Muscle layer of colon (tissue), 2 donors: ENCODE results near the gene IRF2.

ENCODE experiments used
- H3K27ac ChIP-seq: one replicate; pipeline ENCODE4 v1.7.0; 2013; ENCODE audit warnings: low read depth, mild to moderate bottlenecking, low read length, moderate library complexity
- H3K27me3 ChIP-seq, 2 donors: one replicate each; pipeline ENCODE4 v1.7.0; 2013; ENCODE audit warnings: low read length in 2 of 2, mild to moderate bottlenecking in 2 of 2; ENCODE audit not compliant: insufficient read depth in 2 of 2, control insufficient read depth in 1 of 2
- H3K36me3 ChIP-seq: one replicate; pipeline ENCODE4 v1.7.0; 2013; ENCODE audit warnings: mild to moderate bottlenecking, low read length; ENCODE audit not compliant: insufficient read depth
- H3K4me1 ChIP-seq: one replicate; pipeline ENCODE4 v1.7.0; 2013; ENCODE audit warnings: mild to moderate bottlenecking, low read length; ENCODE audit not compliant: insufficient read depth
- H3K4me3 ChIP-seq, 2 donors: one replicate each; pipeline ENCODE4 v1.7.0; 2013; ENCODE audit warnings: low read length in 2 of 2, low read depth in 1 of 2, mild to moderate bottlenecking in 1 of 2, moderate library complexity in 1 of 2
- H3K9ac ChIP-seq: one replicate; pipeline ENCODE4 v1.7.0; 2013; ENCODE audit warnings: low read length
- H3K9me3 ChIP-seq: one replicate; pipeline ENCODE4 v1.7.0; 2013; ENCODE audit warnings: mild to moderate bottlenecking, low read length
- donor health status: abdominal sarcoma.
- donor health status: Adenocarcinoma of cecum.

The IRF2 gene

GRCh38 chr4:184459413-184459812 is 14.9 kb downstream of the IRF2 start:
- Histone ChIP-seq H3K36me3 (no peaks in the 10 kb centered on the region), H3K4me1 (peaks cover 11% of the 10 kb centered on the region), H3K4me3 (no peak overlapping the region), H3K9ac (no peak overlapping the region), H3K27me3 (no peaks in the 10 kb centered on the region), H3K9me3 (no peaks in the 10 kb centered on the region), H3K27ac (no peak overlapping the region)

DNA sequence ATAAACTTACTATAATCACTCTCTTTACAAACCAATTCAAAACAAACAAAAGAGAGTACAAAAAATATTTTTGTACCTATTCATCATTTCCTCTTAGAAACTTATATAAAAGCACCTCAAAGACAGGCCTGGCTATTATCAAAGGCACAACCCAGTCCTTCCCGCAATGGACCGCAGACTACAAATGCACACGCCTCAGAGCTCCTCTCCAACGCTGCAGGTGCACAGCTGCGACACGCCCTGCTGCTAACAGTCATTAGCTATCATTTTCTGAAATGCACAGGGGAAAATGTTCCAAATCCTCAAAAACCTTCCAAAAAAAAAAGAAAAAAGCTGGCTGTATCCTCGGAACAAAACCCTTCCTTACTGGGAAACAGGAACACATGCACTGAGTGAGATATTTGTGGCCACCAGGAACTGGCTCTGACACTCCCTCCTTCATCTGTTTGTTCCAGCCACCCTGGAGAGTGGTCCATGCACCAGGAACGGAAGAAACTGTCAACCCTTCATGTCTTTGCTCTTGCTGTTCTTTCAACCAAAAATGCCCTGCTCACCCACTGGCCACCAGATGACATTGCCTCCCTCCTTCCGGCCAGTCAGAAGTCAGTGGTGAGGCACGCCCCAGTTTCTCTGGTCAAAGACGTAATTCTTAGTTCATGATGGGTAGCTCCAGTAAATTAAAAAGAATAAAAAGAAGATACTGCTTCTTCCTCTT is 16.7 kb downstream of the IRF2 start:
- no peak overlapping the region for H3K27ac ChIP-seq
- H3K4me3 ChIP-seq = no peak overlapping the region
- no peaks in the 10 kb centered on the region for H3K27me3 ChIP-seq
- no peaks in the 10 kb centered on the region for H3K36me3 ChIP-seq
- no peak overlapping the region for H3K9ac ChIP-seq
- H3K4me1 ChIP-seq = peaks cover 26% of the 10 kb centered on the region
- H3K9me3 ChIP-seq = no peaks in the 10 kb centered on the region

- no peaks in the 10 kb centered on the region for H3K36me3 ChIP-seq
- H3K27me3 ChIP-seq = no peaks in the 10 kb centered on the region
- H3K9ac ChIP-seq = no peak overlapping the region
- no peak overlapping the region for H3K4me3 ChIP-seq
- no peak overlapping the region for H3K27ac ChIP-seq
- peaks cover 37% of the 10 kb centered on the region for H3K4me1 ChIP-seq
- no peaks in the 10 kb centered on the region for H3K9me3 ChIP-seq
These were observed 18.0 kb downstream of the IRF2 start for GRCh38 chr4:184456337-184456736.

DNA sequence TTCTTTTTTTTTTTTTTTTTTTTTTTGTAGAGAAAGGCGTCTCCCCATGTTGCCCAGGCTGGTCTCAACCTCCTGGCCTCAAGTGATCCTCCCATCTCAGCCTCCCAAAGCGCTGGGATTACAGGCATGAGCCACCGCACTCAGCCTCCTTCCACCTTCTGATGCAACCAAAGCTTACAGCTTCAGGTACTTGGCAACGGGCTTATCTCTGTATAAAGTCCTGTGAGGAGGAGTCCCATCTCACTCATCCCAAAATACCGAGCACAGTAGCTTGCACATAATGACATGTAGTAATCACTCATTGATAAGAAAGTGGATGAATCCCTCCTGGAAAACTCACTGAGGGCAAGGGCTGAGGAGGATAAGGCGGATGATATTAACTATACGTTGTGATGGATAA is 19.1 kb downstream of the IRF2 start:
- no peaks in the 10 kb centered on the region for H3K9me3 ChIP-seq
- H3K4me3 ChIP-seq = no peak overlapping the region
- H3K4me1 ChIP-seq = peaks cover 41% of the 10 kb centered on the region
- H3K9ac ChIP-seq = no peak overlapping the region
- no peaks in the 10 kb centered on the region for H3K36me3 ChIP-seq
- no peaks in the 10 kb centered on the region for H3K27me3 ChIP-seq
- no peak overlapping the region for H3K27ac ChIP-seq

- Histone ChIP-seq H3K9ac (no peak overlapping the region), H3K27me3 (no peaks in the 10 kb centered on the region), H3K4me3 (peak overlapping the region in 1 of 2 donors; percentile 9), H3K4me1 (peaks cover 52% of the 10 kb centered on the region), H3K36me3 (no peaks in the 10 kb centered on the region), H3K9me3 (no peaks in the 10 kb centered on the region), H3K27ac (no peak overlapping the region)
These were observed 20.8 kb downstream of the IRF2 start for GRCh38 chr4:184453365-184454160.

DNA sequence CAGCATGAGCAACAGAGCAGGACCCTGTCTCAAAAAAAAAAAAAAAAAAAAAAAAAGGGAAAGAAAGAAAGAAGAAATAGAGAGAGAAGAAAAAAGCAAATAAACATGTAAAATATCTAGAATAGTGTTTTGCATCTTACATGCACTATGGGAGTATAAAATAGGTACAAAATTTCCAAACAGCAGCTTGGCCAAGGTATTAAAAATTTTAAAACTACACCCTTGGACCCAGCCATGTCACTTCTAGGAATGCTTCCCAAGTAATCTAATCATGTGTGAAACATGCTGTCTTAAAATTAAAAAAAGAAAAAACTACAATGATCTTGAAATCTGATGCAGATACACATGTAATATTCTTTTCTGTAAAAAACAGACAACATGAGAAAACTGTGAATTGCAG is 21.6 kb downstream of the IRF2 start:
- H3K27ac ChIP-seq = no peak overlapping the region
- H3K4me1 ChIP-seq = peaks cover 50% of the 10 kb centered on the region
- no peak overlapping the region for H3K4me3 ChIP-seq
- H3K9me3 ChIP-seq = no peaks in the 10 kb centered on the region
- H3K9ac ChIP-seq = no peak overlapping the region
- no peaks in the 10 kb centered on the region for H3K27me3 ChIP-seq
- no peaks in the 10 kb centered on the region for H3K36me3 ChIP-seq

- no peak overlapping the region for H3K9ac ChIP-seq
- no peak overlapping the region for H3K4me3 ChIP-seq
- H3K4me1 ChIP-seq = peaks cover 46% of the 10 kb centered on the region
- no peaks in the 10 kb centered on the region for H3K36me3 ChIP-seq
- no peaks in the 10 kb centered on the region for H3K27me3 ChIP-seq
- no peaks in the 10 kb centered on the region for H3K9me3 ChIP-seq
- no peak overlapping the region for H3K27ac ChIP-seq
These were observed 22.6 kb downstream of the IRF2 start for GRCh38 chr4:184451726-184452125.

GRCh38 chr4:184450743-184451535 is 23.4 kb downstream of the IRF2 start:
- H3K4me1 ChIP-seq = peaks cover 46% of the 10 kb centered on the region
- no peaks in the 10 kb centered on the region for H3K36me3 ChIP-seq
- H3K4me3 ChIP-seq = no peak overlapping the region
- H3K27ac ChIP-seq = no peak overlapping the region
- no peaks in the 10 kb centered on the region for H3K9me3 ChIP-seq
- H3K27me3 ChIP-seq = no peaks in the 10 kb centered on the region
- H3K9ac ChIP-seq = no peak overlapping the region

GRCh38 chr4:184450045-184450444 is 24.3 kb downstream of the IRF2 start:
- H3K36me3 ChIP-seq = no peaks in the 10 kb centered on the region
- no peaks in the 10 kb centered on the region for H3K9me3 ChIP-seq
- no peak overlapping the region for H3K4me3 ChIP-seq
- H3K9ac ChIP-seq = no peak overlapping the region
- H3K4me1 ChIP-seq = peaks cover 48% of the 10 kb centered on the region
- H3K27ac ChIP-seq = peak overlapping the region; percentile 43
- H3K27me3 ChIP-seq = no peaks in the 10 kb centered on the region

DNA sequence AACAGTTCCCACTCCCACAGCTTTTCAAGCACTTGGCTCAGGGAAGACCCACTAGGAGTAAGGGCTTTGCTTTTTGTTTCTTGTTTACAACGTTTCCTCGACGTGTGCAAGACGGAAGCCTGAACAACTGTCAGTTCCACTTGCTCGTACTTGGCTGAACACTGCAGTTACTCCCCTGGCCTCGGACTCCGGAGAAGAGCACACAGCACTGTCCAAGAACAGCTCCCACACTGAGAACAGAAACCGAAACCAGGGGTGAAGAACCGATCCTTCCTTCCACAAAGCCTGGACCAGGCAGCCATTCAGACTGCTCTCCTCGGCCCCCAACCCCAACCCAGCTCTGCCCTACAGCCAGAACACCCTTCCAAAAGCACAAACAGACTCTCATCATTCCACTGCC is 25.5 kb downstream of the IRF2 start:
- Histone ChIP-seq H3K9ac (no peak overlapping the region), H3K36me3 (no peaks in the 10 kb centered on the region), H3K9me3 (no peaks in the 10 kb centered on the region), H3K27ac (peak overlapping the region; percentile 69), H3K4me3 (peak overlapping the region; percentile 29 to 63), H3K27me3 (no peaks in the 10 kb centered on the region), H3K4me1 (peaks cover 54% of the 10 kb centered on the region)

GRCh38 chr4:184448141-184448540 is 26.2 kb downstream of the IRF2 start:
- Histone ChIP-seq H3K36me3 (no peaks in the 10 kb centered on the region), H3K27me3 (no peaks in the 10 kb centered on the region), H3K9ac (no peak overlapping the region), H3K4me1 (peaks cover 49% of the 10 kb centered on the region), H3K27ac (peak overlapping the region; percentile 69), H3K9me3 (no peaks in the 10 kb centered on the region), H3K4me3 (no peak overlapping the region)
